Stimulated activated CD8-positive, alpha-beta memory T cell treated with anti-CD3 and anti-CD28 coated beads, Interleukin-7, amount 100 ng/mL, for 4 hours (primary cell): ENCODE measurements around the gene TOM1.
"Not testable (repeated sequence)": the region's sequence is repeated elsewhere in the genome, so short reads cannot be mapped to it uniquely, and the experiment has no call there.

Source experiments
- DNase-seq, 2 donors: peaks; one replicate each; pipeline ENCODE4 v3.0.0-alpha.2; 2020; ENCODE audit warnings: low read depth in 2 of 2

Gene TOM1

DNA sequence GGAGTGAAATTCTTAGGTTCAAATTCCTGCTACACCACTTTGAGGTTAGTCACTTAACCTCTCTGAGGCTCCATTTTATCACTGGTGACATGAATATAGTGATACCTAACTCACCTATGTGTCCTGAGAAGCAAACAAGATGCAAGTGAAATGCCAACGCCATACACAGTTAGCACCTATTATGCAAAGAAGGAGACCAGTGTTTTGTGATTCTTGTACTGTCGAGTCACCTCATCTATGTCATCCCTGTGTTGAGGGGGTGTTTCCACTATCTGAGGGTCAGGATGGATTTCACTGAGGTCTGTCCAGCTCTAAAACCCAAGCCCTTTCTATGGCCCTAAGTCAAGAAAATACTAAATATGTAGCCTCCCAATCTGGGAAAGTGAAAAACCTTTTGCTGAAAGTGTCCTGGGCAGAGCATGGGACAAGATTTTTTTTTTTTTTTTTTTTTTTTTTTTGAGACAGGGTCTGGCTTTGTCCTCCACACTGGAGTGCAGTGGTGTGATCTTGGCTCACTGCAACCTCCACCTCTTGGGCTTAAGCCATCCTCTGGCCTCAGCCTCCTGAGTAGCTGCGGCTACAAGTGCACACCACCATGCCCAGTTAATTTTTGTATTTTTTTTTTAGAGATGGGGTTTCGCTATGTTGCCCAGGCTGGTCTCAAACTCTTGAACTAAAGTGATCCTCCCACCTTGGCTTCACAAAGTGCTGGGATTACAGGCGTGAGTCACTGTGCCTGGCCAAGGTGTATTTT, 95.3 kb downstream of the TOM1 start:
- DNase-seq, result no peak

DNA sequence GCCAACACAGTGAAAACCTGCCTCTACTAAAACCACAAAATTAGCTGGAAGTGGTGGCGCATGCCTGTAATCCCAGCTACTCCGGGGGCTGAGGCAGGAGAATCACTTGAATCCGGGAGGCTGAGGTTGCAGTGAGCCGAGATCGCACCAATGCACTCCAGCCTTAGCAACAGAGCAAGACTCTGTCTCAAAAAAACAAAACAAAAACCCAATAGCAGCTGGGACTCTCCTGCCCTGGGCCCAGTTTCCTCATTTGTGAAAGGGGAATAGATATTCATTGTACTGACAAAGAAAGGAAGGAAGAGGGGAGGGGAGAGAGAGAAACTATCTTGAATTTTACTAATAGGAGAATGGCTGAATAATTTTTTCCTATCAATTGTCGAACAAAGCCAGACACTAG, 96.9 kb downstream of the TOM1 start:
- DNase-seq, result not testable (repeated sequence)

DNA sequence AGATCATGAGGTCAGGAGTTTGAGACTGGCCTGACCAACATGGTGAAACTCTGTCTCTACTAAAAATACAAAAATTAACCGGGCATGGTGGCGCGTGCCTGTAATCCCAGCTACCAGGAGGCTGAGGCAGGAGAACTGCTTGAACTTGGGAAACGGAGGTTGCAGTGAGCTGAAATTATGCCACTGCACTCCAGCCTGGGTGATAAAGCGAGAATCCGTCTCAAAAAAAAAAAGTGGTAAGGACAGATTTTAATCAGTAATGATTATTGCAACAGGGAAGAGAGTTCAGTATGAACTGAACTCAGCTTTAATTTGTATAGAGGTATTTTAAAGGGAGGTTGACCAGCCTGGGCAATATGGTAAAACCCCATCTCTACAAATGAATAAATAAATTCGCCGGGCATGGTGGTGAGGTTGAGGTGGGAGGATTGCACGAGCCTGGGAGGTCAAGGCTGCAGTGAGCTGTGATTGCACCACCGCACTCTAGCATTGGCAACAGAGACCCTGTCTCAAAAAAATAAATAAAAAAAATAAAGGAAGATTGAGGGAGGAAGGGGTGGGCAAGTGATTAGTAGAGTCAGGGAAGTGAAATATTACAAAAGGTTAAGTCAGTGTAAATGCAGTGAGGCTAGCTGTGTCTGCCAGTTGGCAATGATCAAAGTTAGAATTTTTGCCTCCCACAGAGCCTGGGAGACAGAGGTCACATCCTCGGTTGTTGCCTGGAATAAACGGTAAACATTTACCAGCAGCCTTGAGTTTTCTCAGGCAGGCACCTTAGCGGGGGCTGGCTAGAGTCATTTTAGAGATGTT, 97.6 kb downstream of the TOM1 start:
- no peak for DNase-seq
